ENCODE results near the gene SLCO4A1.

DNA sequence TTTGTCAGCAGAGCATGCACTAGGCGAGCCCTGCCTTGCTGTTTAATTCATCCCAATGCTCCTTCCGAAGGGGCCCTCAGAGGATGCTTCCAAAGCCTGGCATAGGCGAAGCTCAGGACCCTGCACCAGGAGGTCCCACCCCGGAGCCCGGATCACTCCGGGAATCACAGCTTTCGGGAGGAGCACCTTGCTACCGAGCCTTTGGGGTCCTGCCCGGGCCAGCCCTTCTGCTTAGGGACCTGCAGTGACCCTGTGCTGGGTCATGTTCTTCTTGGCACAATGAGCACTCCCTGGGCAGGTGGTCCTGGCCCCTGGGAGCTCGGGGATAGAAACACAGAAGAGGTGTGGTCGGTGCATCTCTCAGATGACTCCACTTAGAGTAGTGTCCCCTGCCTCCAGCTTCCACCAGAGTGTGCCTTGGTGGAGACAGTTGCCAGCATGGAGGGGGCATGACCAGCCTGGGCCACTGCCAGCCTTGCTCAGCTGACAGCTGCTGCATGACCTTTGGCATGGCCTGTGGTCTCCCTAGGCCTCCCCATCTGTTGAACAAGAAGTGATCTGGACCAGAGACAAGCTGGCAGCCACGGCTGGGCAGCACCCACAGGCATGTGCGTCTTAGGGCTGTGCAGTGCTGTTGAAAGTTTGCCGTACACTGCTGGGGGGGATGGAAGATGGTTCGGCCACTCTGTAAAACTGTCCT, 44.7 kb upstream of the SLCO4A1 start:
- TF ChIP-seq, protein P1, sequence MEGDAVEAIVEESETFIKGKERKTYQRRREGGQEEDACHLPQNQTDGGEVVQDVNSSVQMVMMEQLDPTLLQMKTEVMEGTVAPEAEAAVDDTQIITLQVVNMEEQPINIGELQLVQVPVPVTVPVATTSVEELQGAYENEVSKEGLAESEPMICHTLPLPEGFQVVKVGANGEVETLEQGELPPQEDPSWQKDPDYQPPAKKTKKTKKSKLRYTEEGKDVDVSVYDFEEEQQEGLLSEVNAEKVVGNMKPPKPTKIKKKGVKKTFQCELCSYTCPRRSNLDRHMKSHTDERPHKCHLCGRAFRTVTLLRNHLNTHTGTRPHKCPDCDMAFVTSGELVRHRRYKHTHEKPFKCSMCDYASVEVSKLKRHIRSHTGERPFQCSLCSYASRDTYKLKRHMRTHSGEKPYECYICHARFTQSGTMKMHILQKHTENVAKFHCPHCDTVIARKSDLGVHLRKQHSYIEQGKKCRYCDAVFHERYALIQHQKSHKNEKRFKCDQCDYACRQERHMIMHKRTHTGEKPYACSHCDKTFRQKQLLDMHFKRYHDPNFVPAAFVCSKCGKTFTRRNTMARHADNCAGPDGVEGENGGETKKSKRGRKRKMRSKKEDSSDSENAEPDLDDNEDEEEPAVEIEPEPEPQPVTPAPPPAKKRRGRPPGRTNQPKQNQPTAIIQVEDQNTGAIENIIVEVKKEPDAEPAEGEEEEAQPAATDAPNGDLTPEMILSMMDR (IDR thresholded peaks at IDR 0.05; ENCODE audit: poor library complexity) = no peak
- TF ChIP-seq EZH2 (IDR thresholded peaks at IDR 0.05; ENCODE audit: borderline replicate concordance) (no peak), EZH2phosphoT487 (IDR thresholded peaks at IDR 0.05; ENCODE audit: low read depth, severe bottlenecking, unreplicated experiment) (no peak)
